ENCODE results near the gene SFXN3. TPM values are rescaled to one million over a fixed set of nuclear protein-coding genes. Genes with fewer than 3 reads are reported as not detected.

Gene SFXN3
- total and polyA plus RNA-seq, 2 of the 13 experiments (the other 11 are each of a cell fraction or from before 2014, with no cell fraction given) = 16.8 to 71.5 TPM

DNA sequence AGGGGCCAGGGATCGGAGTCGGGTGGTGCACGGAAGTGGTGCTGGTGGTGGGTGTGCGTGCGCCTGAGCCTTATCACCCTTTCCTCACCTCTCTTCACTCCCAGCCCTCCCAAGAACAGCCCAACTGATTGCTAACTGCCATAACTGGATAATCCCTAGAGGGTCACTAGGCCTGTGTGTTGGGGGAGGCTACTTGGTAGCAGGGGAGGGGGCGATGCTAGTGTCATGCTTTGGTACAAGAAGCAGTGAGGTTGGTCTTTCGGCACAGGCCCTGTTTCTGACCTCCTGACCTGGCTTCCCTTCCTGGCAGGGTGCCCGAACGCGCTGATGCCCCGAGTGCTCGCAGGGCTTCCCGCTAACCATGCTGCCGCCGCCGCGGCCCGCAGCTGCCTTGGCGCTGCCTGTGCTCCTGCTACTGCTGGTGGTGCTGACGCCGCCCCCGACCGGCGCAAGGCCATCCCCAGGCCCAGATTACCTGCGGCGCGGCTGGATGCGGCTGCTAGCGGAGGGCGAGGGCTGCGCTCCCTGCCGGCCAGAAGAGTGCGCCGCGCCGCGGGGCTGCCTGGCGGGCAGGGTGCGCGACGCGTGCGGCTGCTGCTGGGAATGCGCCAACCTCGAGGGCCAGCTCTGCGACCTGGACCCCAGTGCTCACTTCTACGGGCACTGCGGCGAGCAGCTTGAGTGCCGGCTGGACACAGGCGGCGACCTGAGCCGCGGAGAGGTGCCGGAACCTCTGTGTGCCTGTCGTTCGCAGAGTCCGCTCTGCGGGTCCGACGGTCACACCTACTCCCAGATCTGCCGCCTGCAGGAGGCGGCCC lies 31.4 kb downstream of the SFXN3 start (continued):
- TF ChIP-seq, protein P1, sequence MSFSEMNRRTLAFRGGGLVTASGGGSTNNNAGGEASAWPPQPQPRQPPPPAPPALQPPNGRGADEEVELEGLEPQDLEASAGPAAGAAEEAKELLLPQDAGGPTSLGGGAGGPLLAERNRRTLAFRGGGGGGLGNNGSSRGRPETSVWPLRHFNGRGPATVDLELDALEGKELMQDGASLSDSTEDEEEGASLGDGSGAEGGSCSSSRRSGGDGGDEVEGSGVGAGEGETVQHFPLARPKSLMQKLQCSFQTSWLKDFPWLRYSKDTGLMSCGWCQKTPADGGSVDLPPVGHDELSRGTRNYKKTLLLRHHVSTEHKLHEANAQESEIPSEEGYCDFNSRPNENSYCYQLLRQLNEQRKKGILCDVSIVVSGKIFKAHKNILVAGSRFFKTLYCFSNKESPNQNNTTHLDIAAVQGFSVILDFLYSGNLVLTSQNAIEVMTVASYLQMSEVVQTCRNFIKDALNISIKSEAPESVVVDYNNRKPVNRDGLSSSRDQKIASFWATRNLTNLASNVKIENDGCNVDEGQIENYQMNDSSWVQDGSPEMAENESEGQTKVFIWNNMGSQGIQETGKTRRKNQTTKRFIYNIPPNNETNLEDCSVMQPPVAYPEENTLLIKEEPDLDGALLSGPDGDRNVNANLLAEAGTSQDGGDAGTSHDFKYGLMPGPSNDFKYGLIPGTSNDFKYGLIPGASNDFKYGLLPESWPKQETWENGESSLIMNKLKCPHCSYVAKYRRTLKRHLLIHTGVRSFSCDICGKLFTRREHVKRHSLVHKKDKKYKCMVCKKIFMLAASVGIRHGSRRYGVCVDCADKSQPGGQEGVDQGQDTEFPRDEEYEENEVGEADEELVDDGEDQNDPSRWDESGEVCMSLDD (CRISPR knock-in tag; IDR thresholded peaks at IDR 0.05; ENCODE audit: borderline replicate concordance) = peak; percentile 81; the same call in 1 of the 2 replicates
- TF ChIP-seq SATB2 (CRISPR knock-in tag; IDR thresholded peaks at IDR 0.05) (0 out of 2 replicates have a peak, but pooled peaks have one; percentile 44), MZF1 (CRISPR knock-in tag; IDR thresholded peaks at IDR 0.05; ENCODE audit: borderline replicate concordance) (peak; percentile 58; the same call in 1 of the 2 replicates), ZBTB21 (CRISPR knock-in tag; IDR thresholded peaks at IDR 0.05) (no peak), CBX2 (IDR thresholded peaks at IDR 0.05; ENCODE audit: low read depth, low read length) (no peak), CBX2 (CRISPR knock-in tag; IDR thresholded peaks at IDR 0.05; ENCODE audit: low read depth) (0 out of 2 replicates have a peak, but pooled peaks have one; percentile 41), KMT2A (CRISPR knock-in tag; IDR thresholded peaks at IDR 0.05) (peak; percentile 83), ZNF713 (CRISPR knock-in tag; IDR thresholded peaks at IDR 0.05) (no peak), GABPA (IDR thresholded peaks at IDR 0.05; ENCODE audit: low read depth, low read length) (no peak), GABPA (CRISPR knock-in tag; IDR thresholded peaks at IDR 0.05; ENCODE audit: low read depth) (no peak), STAG1 (CRISPR knock-in tag; IDR thresholded peaks at IDR 0.05) (peak; percentile 32; the same call in 1 of the 2 replicates), KLF11 (CRISPR knock-in tag; IDR thresholded peaks at IDR 0.05) (no peak), ZNF382 (CRISPR knock-in tag; IDR thresholded peaks at IDR 0.05; ENCODE audit: borderline replicate concordance) (no peak), ZBTB38 (CRISPR knock-in tag; IDR thresholded peaks at IDR 0.05) (peak; percentile 90), ZNF615 (CRISPR knock-in tag; IDR thresholded peaks at IDR 0.05; ENCODE audit: borderline replicate concordance) (no peak), GFI1 (CRISPR knock-in tag; IDR thresholded peaks at IDR 0.05; ENCODE audit: borderline replicate concordance) (peak; percentile 21; the same call in 1 of the 2 replicates), SP4 (CRISPR knock-in tag; IDR thresholded peaks at IDR 0.05) (peak; percentile 52), U2AF2 (IDR thresholded peaks at IDR 0.05; ENCODE audit: low read depth, low read length) (no peak), ETV5 (CRISPR knock-in tag; IDR thresholded peaks at IDR 0.05; ENCODE audit: borderline replicate concordance) (peak; percentile 45; the same call in 1 of the 2 replicates)
- TF ChIP-seq, protein P2, sequence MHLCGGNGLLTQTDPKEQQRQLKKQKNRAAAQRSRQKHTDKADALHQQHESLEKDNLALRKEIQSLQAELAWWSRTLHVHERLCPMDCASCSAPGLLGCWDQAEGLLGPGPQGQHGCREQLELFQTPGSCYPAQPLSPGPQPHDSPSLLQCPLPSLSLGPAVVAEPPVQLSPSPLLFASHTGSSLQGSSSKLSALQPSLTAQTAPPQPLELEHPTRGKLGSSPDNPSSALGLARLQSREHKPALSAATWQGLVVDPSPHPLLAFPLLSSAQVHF (CRISPR knock-in tag; IDR thresholded peaks at IDR 0.05) = 0 out of 2 replicates have a peak, but pooled peaks have one; percentile 81
- TF ChIP-seq, protein P3, sequence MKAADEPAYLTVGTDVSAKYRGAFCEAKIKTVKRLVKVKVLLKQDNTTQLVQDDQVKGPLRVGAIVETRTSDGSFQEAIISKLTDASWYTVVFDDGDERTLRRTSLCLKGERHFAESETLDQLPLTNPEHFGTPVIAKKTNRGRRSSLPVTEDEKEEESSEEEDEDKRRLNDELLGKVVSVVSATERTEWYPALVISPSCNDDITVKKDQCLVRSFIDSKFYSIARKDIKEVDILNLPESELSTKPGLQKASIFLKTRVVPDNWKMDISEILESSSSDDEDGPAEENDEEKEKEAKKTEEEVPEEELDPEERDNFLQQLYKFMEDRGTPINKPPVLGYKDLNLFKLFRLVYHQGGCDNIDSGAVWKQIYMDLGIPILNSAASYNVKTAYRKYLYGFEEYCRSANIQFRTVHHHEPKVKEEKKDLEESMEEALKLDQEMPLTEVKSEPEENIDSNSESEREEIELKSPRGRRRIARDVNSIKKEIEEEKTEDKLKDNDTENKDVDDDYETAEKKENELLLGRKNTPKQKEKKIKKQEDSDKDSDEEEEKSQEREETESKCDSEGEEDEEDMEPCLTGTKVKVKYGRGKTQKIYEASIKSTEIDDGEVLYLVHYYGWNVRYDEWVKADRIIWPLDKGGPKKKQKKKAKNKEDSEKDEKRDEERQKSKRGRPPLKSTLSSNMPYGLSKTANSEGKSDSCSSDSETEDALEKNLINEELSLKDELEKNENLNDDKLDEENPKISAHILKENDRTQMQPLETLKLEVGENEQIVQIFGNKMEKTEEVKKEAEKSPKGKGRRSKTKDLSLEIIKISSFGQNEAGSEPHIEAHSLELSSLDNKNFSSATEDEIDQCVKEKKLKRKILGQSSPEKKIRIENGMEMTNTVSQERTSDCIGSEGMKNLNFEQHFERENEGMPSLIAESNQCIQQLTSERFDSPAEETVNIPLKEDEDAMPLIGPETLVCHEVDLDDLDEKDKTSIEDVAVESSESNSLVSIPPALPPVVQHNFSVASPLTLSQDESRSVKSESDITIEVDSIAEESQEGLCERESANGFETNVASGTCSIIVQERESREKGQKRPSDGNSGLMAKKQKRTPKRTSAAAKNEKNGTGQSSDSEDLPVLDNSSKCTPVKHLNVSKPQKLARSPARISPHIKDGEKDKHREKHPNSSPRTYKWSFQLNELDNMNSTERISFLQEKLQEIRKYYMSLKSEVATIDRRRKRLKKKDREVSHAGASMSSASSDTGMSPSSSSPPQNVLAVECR (CRISPR knock-in tag; IDR thresholded peaks at IDR 0.05; ENCODE audit: borderline replicate concordance) = peak; percentile 91
